ENCODE results near the gene WDR45. TPM values are rescaled to one million over a fixed set of nuclear protein-coding genes. Genes with fewer than 3 reads are reported as not detected.

Gene WDR45
- total RNA-seq, 3 donors from 2014 or later: 95.7 to 134 (median 98.6) TPM

DNA sequence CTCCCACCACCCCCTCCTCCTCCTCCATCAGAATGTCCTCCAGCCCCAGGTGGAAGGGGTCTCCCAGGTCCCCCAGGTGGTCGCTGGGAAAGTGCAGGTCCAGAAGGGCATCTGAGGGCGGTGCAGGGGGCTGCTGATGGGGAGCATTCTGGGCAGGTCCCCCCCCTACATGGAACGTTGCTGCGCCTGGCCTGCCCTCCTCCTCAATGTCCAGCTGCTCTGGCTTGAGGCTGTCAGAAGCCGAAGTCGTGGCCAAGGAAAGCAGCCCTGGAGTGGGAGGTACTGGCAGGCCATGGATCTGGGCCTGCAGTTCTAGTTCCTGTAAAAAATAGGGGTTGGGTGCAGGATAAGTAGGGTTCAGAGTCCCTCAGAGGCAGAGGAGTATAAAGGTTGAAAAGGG, 49.4 kb downstream of the WDR45 start:
- H3K4me1 ChIP-seq: no peaks in the 10 kb centered on the region
- peaks cover 0 to 16% of the 10 kb centered on the region in 2 donors for H3K27me3 ChIP-seq
- H3K9me3 ChIP-seq: no peaks in the 10 kb centered on the region
- no peak overlapping the region for H3K27ac ChIP-seq
- intact Hi-C loops (cut with DNase I; ENCODE audit: low total_unique reads): no loop called here
- TF ChIP-seq POLR2A (IDR thresholded peaks at IDR 0.05) (no peak), POLR2AphosphoS5 (IDR thresholded peaks at IDR 0.05) (no peak), CTCF (IDR thresholded peaks at IDR 0.05) (no peak)
- DNase-seq (ENCODE audit: low spot score in 2 of 2): no peak
- H3K4me3 ChIP-seq: no peak overlapping the region
- H3K36me3 ChIP-seq: no peaks in the 10 kb centered on the region

GRCh38 chrX:49029876-49030275, 49.8 kb downstream of the WDR45 start:
- no peak overlapping the region for H3K4me3 ChIP-seq
- peaks cover 0 to 16% of the 10 kb centered on the region in 2 donors for H3K27me3 ChIP-seq
- TF ChIP-seq CTCF (IDR thresholded peaks at IDR 0.05) (no peak), POLR2A (IDR thresholded peaks at IDR 0.05) (no peak), POLR2AphosphoS5 (IDR thresholded peaks at IDR 0.05) (no peak)
- no peaks in the 10 kb centered on the region for H3K4me1 ChIP-seq
- no peak for DNase-seq (ENCODE audit: low spot score in 2 of 2)
- H3K27ac ChIP-seq: no peak overlapping the region
- H3K36me3 ChIP-seq: no peaks in the 10 kb centered on the region
- H3K9me3 ChIP-seq: no peaks in the 10 kb centered on the region
- intact Hi-C loops (cut with DNase I; ENCODE audit: low total_unique reads): no loop called here

Other genes starting within 250 kb of the WDR45 start
- 1 to 10 TPM; 1.4 to 3.6 (median 2.2) TPM for gene PCSK1N, start 244.3 kb downstream of the WDR45 start, total RNA-seq
- 10 to 100 TPM; 32.3 to 40.8 (median 35.4) TPM for gene TIMM17B, start 182.1 kb downstream of the WDR45 start, total RNA-seq
- gene PQBP1, start 182.0 kb downstream of the WDR45 start, total RNA-seq: 10 to 100 TPM; 56.0 to 71.4 (median 71.0) TPM
- 10 to 100 TPM; 10.9 to 17.3 (median 16.1) TPM for gene SLC35A2, start 168.2 kb downstream of the WDR45 start, total RNA-seq
- 10 to 100 TPM in 1 of 3 donors, 1 to 10 TPM in 2; 5.8 to 20.3 (median 7.6) TPM for gene PIM2, start 160.9 kb downstream of the WDR45 start, total RNA-seq
- 10 to 100 TPM; 35.8 to 37.9 (median 36.1) TPM for gene OTUD5, start 122.3 kb downstream of the WDR45 start, total RNA-seq
- gene KCND1, start 108.0 kb downstream of the WDR45 start, total RNA-seq: 1 to 10 TPM in 1 of 3 donors, under 1 TPM in 2; 0.66 to 1.2 (median 0.96) TPM
- gene GRIPAP1, start 77.6 kb downstream of the WDR45 start, total RNA-seq: 10 to 100 TPM; 31.4 to 47.2 (median 34.1) TPM
- gene TFE3, start 36.5 kb downstream of the WDR45 start, total RNA-seq: 10 to 100 TPM; 44.1 to 93.3 (median 52.1) TPM
- 1 to 10 TPM in 2 of 3 donors, under 1 TPM in 1; 0.80 to 6.3 (median 4.3) TPM for gene CCDC120, start 20.9 kb downstream of the WDR45 start, total RNA-seq
- 10 to 100 TPM in 1 of 3 donors, 1 to 10 TPM in 2; 5.9 to 18.4 (median 6.6) TPM for gene PRAF2, start 5.9 kb downstream of the WDR45 start, total RNA-seq
- 10 to 100 TPM; 21.1 to 28.8 (median 27.8) TPM for gene GPKOW, start 43.8 kb upstream of the WDR45 start, total RNA-seq
- 10 to 100 TPM in 1 of 3 donors, 1 to 10 TPM in 2; 1.3 to 12.4 (median 4.9) TPM for gene MAGIX, start 82.9 kb upstream of the WDR45 start, total RNA-seq
- 10 to 100 TPM; 23.4 to 27.9 (median 27.8) TPM for gene PLP2, start 92.0 kb upstream of the WDR45 start, total RNA-seq
- gene PRICKLE3, start 106.5 kb upstream of the WDR45 start, total RNA-seq: 10 to 100 TPM; 13.3 to 14.4 (median 14.0) TPM
- 1 to 10 TPM; 1.0 to 2.7 (median 1.3) TPM for gene SYP, start 120.3 kb upstream of the WDR45 start, total RNA-seq
- 1 to 10 TPM in 1 of 3 donors, under 1 TPM in 2; 0.48 to 1.8 (median 0.66) TPM for gene CACNA1F, start 153.5 kb upstream of the WDR45 start, total RNA-seq
- 10 to 100 TPM; 12.8 to 14.5 (median 13.1) TPM for gene CCDC22, start 155.6 kb upstream of the WDR45 start, total RNA-seq
- gene FOXP3, start 184.8 kb upstream of the WDR45 start, total RNA-seq: under 1 TPM in 1 of 3 donors, not detected in 2; 0.16 TPM
- 1 to 10 TPM; 5.9 to 7.9 (median 7.2) TPM for gene PPP1R3F, start 189.9 kb upstream of the WDR45 start, total RNA-seq
- gene GAGE10, start 223.8 kb upstream of the WDR45 start, total RNA-seq: not detected
- gene GAGE12J, start 242.2 kb upstream of the WDR45 start, total RNA-seq: not detected